ENCODE results near the gene EVX2.
A peak's percentile ranks its signal among the peaks of the same experiment; 100 is the strongest.

Gene EVX2

GRCh38 chr2:176072951-176073904, 10.5 kb downstream of the EVX2 start:
- Histone ChIP-seq H3K9me3 (ENCODE audit: control insufficient read depth, insufficient read depth, low read depth, low read length) (no peaks in the 10 kb centered on the region), H3K27ac (ENCODE audit: extremely low read depth, low read depth, low read length) (no peak overlapping the region), H3K4me3 (ENCODE audit: low read depth, low read length) (no peak overlapping the region), H3K4me1 (ENCODE audit: control insufficient read depth, insufficient read depth, low read length) (no peaks in the 10 kb centered on the region), H3K36me3 (ENCODE audit: control insufficient read depth in 2 of 2, insufficient read depth in 1 of 2, low read length in 2 of 2) (no peaks in the 10 kb centered on the region)
- CTCF ChIA-PET = interaction anchor here (0.6 kb wide), 1 partner anchor 51 kb away, joined by 3 read pairs; no protein-coding TSS in a partner anchor
- TF ChIP-seq ZNF596 (tag by site-specific recombination; IDR thresholded peaks at IDR 0.05) = no peak
- TF ChIP-seq OSR2 (tag by site-specific recombination; IDR thresholded peaks at IDR 0.05) = peak; percentile 46
- TF ChIP-seq, protein P1, sequence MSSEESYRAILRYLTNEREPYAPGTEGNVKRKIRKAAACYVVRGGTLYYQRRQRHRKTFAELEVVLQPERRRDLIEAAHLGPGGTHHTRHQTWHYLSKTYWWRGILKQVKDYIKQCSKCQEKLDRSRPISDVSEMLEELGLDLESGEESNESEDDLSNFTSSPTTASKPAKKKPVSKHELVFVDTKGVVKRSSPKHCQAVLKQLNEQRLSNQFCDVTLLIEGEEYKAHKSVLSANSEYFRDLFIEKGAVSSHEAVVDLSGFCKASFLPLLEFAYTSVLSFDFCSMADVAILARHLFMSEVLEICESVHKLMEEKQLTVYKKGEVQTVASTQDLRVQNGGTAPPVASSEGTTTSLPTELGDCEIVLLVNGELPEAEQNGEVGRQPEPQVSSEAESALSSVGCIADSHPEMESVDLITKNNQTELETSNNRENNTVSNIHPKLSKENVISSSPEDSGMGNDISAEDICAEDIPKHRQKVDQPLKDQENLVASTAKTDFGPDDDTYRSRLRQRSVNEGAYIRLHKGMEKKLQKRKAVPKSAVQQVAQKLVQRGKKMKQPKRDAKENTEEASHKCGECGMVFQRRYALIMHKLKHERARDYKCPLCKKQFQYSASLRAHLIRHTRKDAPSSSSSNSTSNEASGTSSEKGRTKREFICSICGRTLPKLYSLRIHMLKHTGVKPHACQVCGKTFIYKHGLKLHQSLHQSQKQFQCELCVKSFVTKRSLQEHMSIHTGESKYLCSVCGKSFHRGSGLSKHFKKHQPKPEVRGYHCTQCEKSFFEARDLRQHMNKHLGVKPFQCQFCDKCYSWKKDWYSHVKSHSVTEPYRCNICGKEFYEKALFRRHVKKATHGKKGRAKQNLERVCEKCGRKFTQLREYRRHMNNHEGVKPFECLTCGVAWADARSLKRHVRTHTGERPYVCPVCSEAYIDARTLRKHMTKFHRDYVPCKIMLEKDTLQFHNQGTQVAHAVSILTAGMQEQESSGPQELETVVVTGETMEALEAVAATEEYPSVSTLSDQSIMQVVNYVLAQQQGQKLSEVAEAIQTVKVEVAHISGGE (tag by site-specific recombination; conservative IDR thresholded peaks at IDR 0.05; ENCODE audit: low read depth) = no peak
- no peak for TF ChIP-seq ZNF174 (tag by site-specific recombination; IDR thresholded peaks at IDR 0.05)
- no peak for TF ChIP-seq ZNF670 (tag by site-specific recombination; IDR thresholded peaks at IDR 0.05; ENCODE audit: low read depth)
- TF ChIP-seq, protein P2, sequence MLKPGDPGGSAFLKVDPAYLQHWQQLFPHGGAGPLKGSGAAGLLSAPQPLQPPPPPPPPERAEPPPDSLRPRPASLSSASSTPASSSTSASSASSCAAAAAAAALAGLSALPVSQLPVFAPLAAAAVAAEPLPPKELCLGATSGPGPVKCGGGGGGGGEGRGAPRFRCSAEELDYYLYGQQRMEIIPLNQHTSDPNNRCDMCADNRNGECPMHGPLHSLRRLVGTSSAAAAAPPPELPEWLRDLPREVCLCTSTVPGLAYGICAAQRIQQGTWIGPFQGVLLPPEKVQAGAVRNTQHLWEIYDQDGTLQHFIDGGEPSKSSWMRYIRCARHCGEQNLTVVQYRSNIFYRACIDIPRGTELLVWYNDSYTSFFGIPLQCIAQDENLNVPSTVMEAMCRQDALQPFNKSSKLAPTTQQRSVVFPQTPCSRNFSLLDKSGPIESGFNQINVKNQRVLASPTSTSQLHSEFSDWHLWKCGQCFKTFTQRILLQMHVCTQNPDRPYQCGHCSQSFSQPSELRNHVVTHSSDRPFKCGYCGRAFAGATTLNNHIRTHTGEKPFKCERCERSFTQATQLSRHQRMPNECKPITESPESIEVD (tag by site-specific recombination; IDR thresholded peaks at IDR 0.05) = peak; percentile 56; the same call in 1 of the 2 replicates
- TF ChIP-seq, protein P3, sequence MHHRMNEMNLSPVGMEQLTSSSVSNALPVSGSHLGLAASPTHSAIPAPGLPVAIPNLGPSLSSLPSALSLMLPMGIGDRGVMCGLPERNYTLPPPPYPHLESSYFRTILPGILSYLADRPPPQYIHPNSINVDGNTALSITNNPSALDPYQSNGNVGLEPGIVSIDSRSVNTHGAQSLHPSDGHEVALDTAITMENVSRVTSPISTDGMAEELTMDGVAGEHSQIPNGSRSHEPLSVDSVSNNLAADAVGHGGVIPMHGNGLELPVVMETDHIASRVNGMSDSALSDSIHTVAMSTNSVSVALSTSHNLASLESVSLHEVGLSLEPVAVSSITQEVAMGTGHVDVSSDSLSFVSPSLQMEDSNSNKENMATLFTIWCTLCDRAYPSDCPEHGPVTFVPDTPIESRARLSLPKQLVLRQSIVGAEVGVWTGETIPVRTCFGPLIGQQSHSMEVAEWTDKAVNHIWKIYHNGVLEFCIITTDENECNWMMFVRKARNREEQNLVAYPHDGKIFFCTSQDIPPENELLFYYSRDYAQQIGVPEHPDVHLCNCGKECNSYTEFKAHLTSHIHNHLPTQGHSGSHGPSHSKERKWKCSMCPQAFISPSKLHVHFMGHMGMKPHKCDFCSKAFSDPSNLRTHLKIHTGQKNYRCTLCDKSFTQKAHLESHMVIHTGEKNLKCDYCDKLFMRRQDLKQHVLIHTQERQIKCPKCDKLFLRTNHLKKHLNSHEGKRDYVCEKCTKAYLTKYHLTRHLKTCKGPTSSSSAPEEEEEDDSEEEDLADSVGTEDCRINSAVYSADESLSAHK (tag by site-specific recombination; IDR thresholded peaks at IDR 0.05) = no peak
- peak; percentile 28; the same call in 1 of the 2 replicates for TF ChIP-seq ZNF664 (tag by site-specific recombination; IDR thresholded peaks at IDR 0.05)
- peak; percentile 24 for TF ChIP-seq SETDB1 (IDR thresholded peaks at IDR 0.05; ENCODE audit: insufficient read length, low read length)
- POLR2A ChIA-PET = no interaction called here

GRCh38 chr2:176072292-176072669, 11.5 kb downstream of the EVX2 start:
- ChIA-PET POLR2A (no interaction called here), CTCF (no interaction called here)
- Histone ChIP-seq H3K4me3 (ENCODE audit: low read depth, low read length) (no peak overlapping the region), H3K36me3 (ENCODE audit: control insufficient read depth in 2 of 2, insufficient read depth in 1 of 2, low read length in 2 of 2) (no peaks in the 10 kb centered on the region), H3K9me3 (ENCODE audit: control insufficient read depth, insufficient read depth, low read depth, low read length) (no peaks in the 10 kb centered on the region), H3K27ac (ENCODE audit: extremely low read depth, low read depth, low read length) (no peak overlapping the region), H3K4me1 (ENCODE audit: control insufficient read depth, insufficient read depth, low read length) (no peaks in the 10 kb centered on the region)
- no peak for TF ChIP-seq ZNF433 (tag by site-specific recombination; IDR thresholded peaks at IDR 0.05; ENCODE audit: low read depth)
- TF ChIP-seq GFI1B (tag by site-specific recombination; IDR thresholded peaks at IDR 0.05) = no peak
- TF ChIP-seq ATF2 (tag by site-specific recombination; IDR thresholded peaks at IDR 0.05; ENCODE audit: low read depth) = no peak
- no peak for TF ChIP-seq PRDM2 (tag by site-specific recombination; IDR thresholded peaks at IDR 0.05; ENCODE audit: borderline replicate concordance)
- TF ChIP-seq ZNF175 (tag by site-specific recombination; IDR thresholded peaks at IDR 0.05) = no peak
- no peak for TF ChIP-seq PRDM1 (tag by site-specific recombination; IDR thresholded peaks at IDR 0.05)
- no peak for TF ChIP-seq ZNF132 (tag by site-specific recombination; IDR thresholded peaks at IDR 0.05; ENCODE audit: borderline replicate concordance)
